Chondrocyte (in vitro differentiated cells): ENCODE data around the gene DPH2. TPM values are rescaled to one million over a fixed set of nuclear protein-coding genes. Genes with fewer than 3 reads are reported as not detected.

Experiments used
- DNase-seq: peaks from one replicate; pipeline ENCODE4 v3.0.0; 2021; ENCODE audit warnings: mixed read lengths, low spot score
- H3K27ac Mint-ChIP-seq: one replicate; pipeline ENCODE4 v1.8.0; 2021; ENCODE audit warnings: mild to moderate bottlenecking, moderate library complexity, mixed read lengths; ENCODE audit not compliant: unreplicated experiment
- H3K27me3 Mint-ChIP-seq: 2 replicates; pipeline ENCODE4 v1.8.0; 2021; ENCODE audit warnings: low read depth, mixed read lengths
- H3K36me3 Mint-ChIP-seq: 2 replicates; pipeline ENCODE4 v1.8.0; 2021; ENCODE audit warnings: low read depth, mixed read lengths
- H3K4me1 Mint-ChIP-seq: 2 replicates; pipeline ENCODE4 v1.8.0; 2021; ENCODE audit warnings: low read depth, mild to moderate bottlenecking, mixed read lengths
- H3K4me3 Mint-ChIP-seq: one replicate; pipeline ENCODE4 v1.8.0; 2021; ENCODE audit warnings: mild to moderate bottlenecking, moderate library complexity, mixed read lengths; ENCODE audit not compliant: unreplicated experiment
- H3K9me3 Mint-ChIP-seq: 2 replicates; pipeline ENCODE4 v1.8.0; 2021; ENCODE audit warnings: low read depth, mixed read lengths
- CTCF ChIP-seq: fragments of 200-600 bp; sonication (generic); IDR thresholded peaks from 2 replicates; pipeline ENCODE4 v1.5.0; 2021; ENCODE audit warnings: antibody characterized with exemption, mild to moderate bottlenecking, moderate library complexity
- total RNA-seq: library from RNA; stranded (reverse); gene quantifications from 3 replicates; pipeline ENCODE4 v1.2.1, GENCODE V29; 2021

Gene DPH2
- total RNA-seq, 1 donor from 2014 or later, result 22.4 TPM

GRCh38 chr1:43987159-43987902 is 17.5 kb downstream of the DPH2 start:
- Mint-ChIP-seq H3K27ac (no peak overlapping the region), H3K4me1 (peaks cover 24% of the 10 kb centered on the region), H3K36me3 (peaks cover 24% of the 10 kb centered on the region), H3K27me3 (no peaks in the 10 kb centered on the region), H3K9me3 (no peaks in the 10 kb centered on the region), H3K4me3 (no peak overlapping the region)
- TF ChIP-seq CTCF, result no peak
- no peak for DNase-seq

- Mint-ChIP-seq H3K27ac (peak overlapping the region; percentile 88), H3K27me3 (no peaks in the 10 kb centered on the region), H3K9me3 (no peaks in the 10 kb centered on the region), H3K4me1 (peaks cover 22% of the 10 kb centered on the region), H3K4me3 (peak overlapping the region; percentile 85), H3K36me3 (peaks cover 5% of the 10 kb centered on the region)
- no peak for DNase-seq
- peak; percentile 35 for TF ChIP-seq CTCF
Measured at GRCh38 chr1:43990271-43991199, 20.7 kb downstream of the DPH2 start.

- Mint-ChIP-seq H3K36me3 (peaks cover 2% of the 10 kb centered on the region), H3K4me1 (peaks cover 22% of the 10 kb centered on the region), H3K9me3 (no peaks in the 10 kb centered on the region), H3K27ac (peak overlapping the region; percentile 88), H3K27me3 (no peaks in the 10 kb centered on the region), H3K4me3 (peak overlapping the region; percentile 85)
- no peak for DNase-seq
- TF ChIP-seq CTCF, result no peak
Measured at GRCh38 chr1:43991200-43991475, 21.3 kb downstream of the DPH2 start.

- peak within 1 kb of the TSS; percentile 85 for H3K4me3 Mint-ChIP-seq
- peak; percentile 52 for TF ChIP-seq CTCF
- H3K9me3 Mint-ChIP-seq, result no peaks in the 10 kb centered on the region
- H3K36me3 Mint-ChIP-seq, result no peaks in the 10 kb centered on the region
- peaks cover 25% of the 10 kb centered on the region for H3K4me1 Mint-ChIP-seq
- no peak for DNase-seq
- H3K27ac Mint-ChIP-seq, result peak within 1 kb of the TSS; percentile 88
- no peaks in the 10 kb centered on the region for H3K27me3 Mint-ChIP-seq
Measured at GRCh38 chr1:43991476-43992231, 21.8 kb downstream of the DPH2 start, which contains the start of gene CCDC24. CCDC24 (plus strand) TSS chr1:43991599; CDS start chr1:43991879, 280 bp downstream.
